HG03575 (cell line): ENCODE results near the gene GNGT1.
"Not testable (repeated sequence)": the region's sequence is repeated elsewhere in the genome, so short reads cannot be mapped to it uniquely, and the experiment has no call there.

Source experiments
- ATAC-seq: cut with Tn5 transposase; IDR thresholded peaks from one replicate; pipeline ENCODE4 v1.9.1; 2021; ENCODE audit not compliant: unreplicated experiment, insufficient number of reproducible peaks, low FRiP score; ENCODE audit errors: extremely low read depth

GNGT1 gene

GRCh38 chr7:93897680-93898079 is 8.7 kb upstream of the GNGT1 start:
- ATAC-seq = no peak

GRCh38 chr7:93902777-93903423 is 3.5 kb upstream of the GNGT1 start:
- ATAC-seq = no peak

GRCh38 chr7:93910076-93910994 is 4.0 kb downstream of the GNGT1 start:
- no peak for ATAC-seq

- not testable (repeated sequence) for ATAC-seq
Measured at GRCh38 chr7:93911242-93911641, 4.9 kb downstream of the GNGT1 start.

- not testable (repeated sequence) for ATAC-seq
Measured at GRCh38 chr7:93911661-93912060, 5.3 kb downstream of the GNGT1 start.

- ATAC-seq = no peak
Measured at GRCh38 chr7:93913197-93913596, 6.8 kb downstream of the GNGT1 start.

GRCh38 chr7:93914581-93915066 is 8.3 kb downstream of the GNGT1 start:
- no peak for ATAC-seq

GRCh38 chr7:93915206-93915842 is 9.0 kb downstream of the GNGT1 start:
- ATAC-seq = not testable (repeated sequence)

GRCh38 chr7:93915888-93916287 is 9.5 kb downstream of the GNGT1 start:
- not testable (repeated sequence) for ATAC-seq

- not testable (repeated sequence) for ATAC-seq
Measured at GRCh38 chr7:93916315-93916714, 9.9 kb downstream of the GNGT1 start.

- ATAC-seq = no peak
Measured at GRCh38 chr7:93920496-93921182, 14.3 kb downstream of the GNGT1 start.

GRCh38 chr7:93921186-93921585 is 14.8 kb downstream of the GNGT1 start:
- no peak for ATAC-seq

- peak; percentile 74 for ATAC-seq
Measured at GRCh38 chr7:93921607-93922566, 15.5 kb downstream of the GNGT1 start, which contains the start of gene GNG11. Gene GNG11 (plus strand): TSS chr7:93921735. CDS start chr7:93922138, 403 bp downstream.

- no peak for ATAC-seq
Measured at GRCh38 chr7:93923296-93923695, 16.9 kb downstream of the GNGT1 start.

GRCh38 chr7:93923942-93924341 is 17.6 kb downstream of the GNGT1 start:
- no peak for ATAC-seq

GRCh38 chr7:93926800-93927199 is 20.4 kb downstream of the GNGT1 start:
- ATAC-seq = no peak

GRCh38 chr7:93927585-93927984 is 21.2 kb downstream of the GNGT1 start:
- no peak for ATAC-seq

GRCh38 chr7:93931655-93932054 is 25.3 kb downstream of the GNGT1 start:
- no peak for ATAC-seq
